Posterior vena cava (tissue), 2 donors: ENCODE measurements around the gene MDGA2. TPM values are rescaled to one million over a fixed set of nuclear protein-coding genes. Genes with fewer than 3 reads are reported as not detected.
"Not testable (repeated sequence)": the region's sequence is repeated elsewhere in the genome, so short reads cannot be mapped to it uniquely, and the experiment has no call there.

Experiments used
- DNase-seq: peaks from one replicate; pipeline ENCODE4 v3.0.0-alpha.2; 2020; ENCODE audit warnings: low spot score
- intact Hi-C, 2 donors: fragments of 100-400 bp; cut with DNase I; formaldehyde crosslinking; loops; one replicate each; pipeline versions ENCODE4 v1.14.1 to v1.14.2; 2022 to 2023
- total RNA-seq, 2 donors: library from RNA; stranded (reverse); fragmentation: NEBNext Ultra II Directional; extraction: Animal tissue kit (Norgen Biotek cat#: 25700); gene quantifications; one replicate each; pipeline ENCODE4 v1.2.1, GENCODE V29; 2021
- donor health status: DM: yes; HTN: yes; CAD: no.
- donor health status: DM: yes; HTN: yes; CAD: no.

MDGA2 gene
- total RNA-seq, 2 donors from 2014 or later = 0.37 to 0.52 TPM

DNA sequence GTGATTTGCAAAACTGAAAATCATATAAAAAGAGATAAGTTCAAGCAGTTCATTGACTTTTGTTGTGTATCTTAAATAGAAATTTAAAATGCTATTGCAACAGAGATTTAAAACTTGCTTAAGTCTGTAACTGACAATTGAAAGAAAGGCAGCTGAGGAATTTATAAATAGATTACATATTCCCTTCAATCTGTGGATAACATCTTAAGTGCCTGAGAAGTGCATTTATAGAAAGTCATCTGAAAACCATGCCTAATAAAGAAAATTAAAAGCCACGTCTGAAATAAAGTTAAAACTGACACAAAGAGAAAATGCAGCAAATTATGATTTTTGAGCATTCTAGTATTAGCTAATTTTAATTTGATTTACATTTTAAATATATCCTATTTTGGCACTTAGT is 479.8 kb downstream of the MDGA2 start:
- no peak for DNase-seq
- intact Hi-C loops = no loop called here

DNA sequence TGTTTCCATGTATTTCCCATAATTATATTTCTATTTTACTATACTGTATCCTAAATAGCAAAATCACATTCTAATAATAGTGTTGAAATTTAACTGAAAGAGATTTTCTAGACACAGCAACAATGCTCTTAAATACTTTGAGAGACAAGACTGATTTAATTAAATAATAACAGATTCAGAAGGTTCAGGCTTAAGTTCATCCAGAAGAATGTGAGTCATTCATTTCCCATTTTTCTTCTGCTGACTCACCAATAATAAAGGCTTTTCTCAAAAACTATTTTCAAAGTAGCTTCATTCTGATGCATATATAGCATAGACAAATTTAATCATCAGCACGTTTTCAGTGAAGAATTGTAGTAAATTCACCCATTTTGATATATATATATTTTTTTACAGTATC is 481.4 kb downstream of the MDGA2 start:
- intact Hi-C loops = no loop called here
- no peak for DNase-seq

DNA sequence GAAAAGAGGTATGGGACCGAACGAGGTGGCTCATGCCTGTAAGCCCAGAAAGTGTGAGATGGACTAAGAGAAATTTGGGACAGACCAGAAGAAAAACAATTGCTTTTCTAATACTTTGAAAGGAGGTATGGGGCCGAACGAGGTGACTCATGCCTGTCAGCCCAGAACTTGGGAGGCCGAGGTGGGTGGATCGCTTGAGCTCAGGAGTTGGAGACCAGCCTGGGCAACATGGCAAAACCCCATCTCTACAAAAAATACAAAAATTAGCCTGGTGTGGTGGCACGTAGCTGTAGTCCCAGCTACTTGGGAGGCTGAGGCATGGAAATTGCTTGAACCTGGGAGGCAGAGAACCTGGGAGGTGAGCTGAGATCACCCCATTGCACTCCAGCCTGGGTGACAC is 483.2 kb downstream of the MDGA2 start:
- DNase-seq, intact Hi-C loops: not testable (repeated sequence)

DNA sequence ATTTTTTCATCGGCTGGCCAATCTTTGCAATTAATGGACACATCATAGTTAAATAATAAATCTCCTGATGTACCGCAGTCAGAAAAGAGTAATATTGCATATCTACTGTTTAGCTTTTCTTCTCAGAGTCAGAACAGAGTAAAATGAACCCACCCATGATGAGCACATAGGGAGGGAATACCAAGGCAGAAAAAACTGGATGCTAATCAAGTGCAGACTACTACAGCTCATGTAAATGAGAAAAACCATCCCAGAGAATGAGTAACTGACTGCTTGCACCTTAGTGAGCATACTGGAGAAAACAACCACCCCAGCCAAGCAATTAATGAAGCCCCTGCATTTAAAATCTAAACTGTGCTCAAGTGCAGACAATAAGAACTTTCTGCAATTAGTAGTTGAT is 483.7 kb downstream of the MDGA2 start:
- DNase-seq = no peak
- intact Hi-C loops = no loop called here

DNA sequence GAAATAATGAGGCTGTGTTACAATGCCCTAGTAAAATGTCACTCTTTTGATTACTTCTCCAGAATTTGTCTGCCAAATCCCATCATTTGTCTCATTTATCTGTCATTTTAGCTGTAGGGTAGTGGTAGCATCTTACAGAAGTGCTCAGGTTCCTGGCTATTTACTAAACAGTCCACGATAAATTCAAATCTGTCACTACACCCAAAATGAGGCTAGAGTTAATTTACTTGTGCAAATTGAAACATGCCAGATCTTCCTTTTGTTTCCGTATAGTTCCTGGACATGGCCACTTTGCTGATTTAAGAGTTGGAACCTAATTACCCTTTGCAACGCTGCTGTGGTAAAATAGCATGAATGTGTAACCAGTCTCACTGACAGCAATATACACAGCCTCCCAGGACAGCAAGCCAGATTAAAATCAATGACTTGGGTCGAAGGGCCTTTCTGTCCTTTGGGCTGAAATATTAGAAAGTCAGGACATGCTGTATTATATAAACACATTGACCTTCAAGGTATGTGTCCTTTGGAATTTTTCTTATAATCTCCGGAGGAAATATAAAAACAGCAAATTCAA is 485.4 kb downstream of the MDGA2 start:
- DNase-seq = no peak
- intact Hi-C loops = loop anchor here in 1 of 2 donors (5.0 kb wide), 1 partner anchor 473 kb away; no protein-coding TSS in a partner anchor

DNA sequence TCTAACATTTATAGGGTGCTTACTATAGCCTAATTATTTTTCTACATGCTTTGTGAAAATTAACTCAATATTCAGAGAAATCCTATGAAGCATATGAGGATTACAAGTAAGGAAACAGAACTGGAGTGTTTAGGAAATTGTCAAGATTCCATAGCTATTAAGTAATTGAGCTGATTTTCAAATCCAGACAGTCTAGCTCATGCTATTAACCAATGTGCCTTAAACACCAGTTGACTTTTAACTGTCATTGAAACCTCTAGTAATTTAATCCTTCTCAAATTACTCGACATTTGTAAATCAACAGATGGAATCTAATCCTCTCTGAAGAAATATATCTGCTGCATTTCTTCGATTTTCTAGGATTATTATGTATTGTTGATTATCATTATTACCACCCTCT is 488.9 kb downstream of the MDGA2 start:
- intact Hi-C loops = loop anchor here in 1 of 2 donors (5.0 kb wide), 1 partner anchor 469 kb away; no protein-coding TSS in a partner anchor
- no peak for DNase-seq

DNA sequence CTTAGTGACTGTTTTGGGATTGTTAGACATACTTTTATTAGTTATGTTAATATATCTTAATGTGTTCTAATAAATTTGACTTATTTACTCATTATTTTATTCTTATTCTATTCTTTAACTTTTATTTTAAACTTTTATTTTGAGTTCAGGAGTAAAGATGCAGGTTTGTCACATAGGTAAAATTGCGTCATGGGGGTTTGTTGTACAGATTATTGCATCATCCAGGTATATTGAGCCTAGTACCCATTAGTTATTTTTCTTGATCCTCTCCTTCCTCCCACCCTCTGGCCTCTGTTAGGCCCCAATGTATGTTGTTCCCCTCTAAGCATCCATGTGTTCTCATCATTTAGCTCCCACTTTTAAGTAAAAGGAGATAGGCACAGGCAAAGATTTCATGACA is 495.5 kb downstream of the MDGA2 start:
- DNase-seq = no peak
- intact Hi-C loops = no loop called here

DNA sequence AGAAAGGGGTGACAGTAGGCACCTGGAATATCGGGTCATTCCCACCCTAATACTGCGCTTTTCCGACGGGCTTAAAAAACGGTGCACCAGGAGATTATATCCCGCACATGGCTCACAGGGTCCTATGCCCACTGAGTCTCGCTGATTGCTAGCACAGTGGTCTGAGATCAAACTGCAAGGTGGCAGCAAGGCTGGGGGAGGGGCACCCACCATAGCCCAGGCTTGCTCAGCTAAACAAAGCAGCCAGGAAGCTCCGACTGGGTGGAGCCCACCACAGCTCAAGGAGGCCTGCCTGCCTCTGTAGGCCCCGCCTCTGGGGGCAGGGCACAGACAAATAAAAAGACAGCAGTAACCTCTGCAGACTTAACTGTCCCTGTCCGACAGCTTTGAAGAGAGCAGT is 503.5 kb downstream of the MDGA2 start:
- DNase-seq, intact Hi-C loops: not testable (repeated sequence)

DNA sequence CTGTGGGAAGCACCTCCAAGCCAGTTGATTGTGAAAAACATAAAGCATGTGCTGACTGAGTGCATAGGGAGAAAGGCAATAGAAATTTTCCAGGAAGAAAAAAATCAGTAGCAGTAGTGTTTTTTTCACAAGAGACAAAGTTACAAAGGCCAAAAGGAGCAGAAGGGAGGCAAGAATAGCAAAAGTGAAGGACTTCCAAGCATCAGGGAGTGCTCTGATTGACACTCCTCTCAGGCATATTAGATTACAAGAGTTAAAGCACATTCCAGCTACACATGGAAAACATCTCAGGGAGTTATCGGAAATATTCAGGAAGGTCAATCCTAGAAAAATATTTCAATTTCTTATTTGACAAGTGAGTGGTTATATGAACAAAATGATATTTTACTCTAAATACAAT is 508.0 kb downstream of the MDGA2 start:
- DNase-seq = no peak
- intact Hi-C loops = no loop called here

DNA sequence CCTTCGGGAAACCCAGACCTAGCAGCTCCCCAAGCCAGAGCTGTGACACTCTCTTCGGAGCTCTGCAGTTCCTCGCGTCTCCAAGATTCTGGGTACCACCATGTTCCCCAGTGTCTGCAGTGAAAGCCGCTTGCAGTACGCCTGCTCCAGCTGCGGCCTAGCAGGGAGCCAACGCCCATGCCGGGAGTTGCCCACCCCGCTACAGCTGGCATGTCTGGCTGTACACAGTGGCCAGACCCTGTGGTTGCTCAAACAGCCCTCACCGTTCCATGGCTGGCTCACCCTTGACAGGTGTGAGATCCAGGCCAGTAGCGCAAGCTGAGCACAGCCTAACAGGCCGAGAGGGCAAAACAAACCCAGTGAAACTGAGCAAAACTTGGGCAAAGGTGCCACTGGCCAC is 520.0 kb downstream of the MDGA2 start:
- DNase-seq = no peak
- intact Hi-C loops = no loop called here

DNA sequence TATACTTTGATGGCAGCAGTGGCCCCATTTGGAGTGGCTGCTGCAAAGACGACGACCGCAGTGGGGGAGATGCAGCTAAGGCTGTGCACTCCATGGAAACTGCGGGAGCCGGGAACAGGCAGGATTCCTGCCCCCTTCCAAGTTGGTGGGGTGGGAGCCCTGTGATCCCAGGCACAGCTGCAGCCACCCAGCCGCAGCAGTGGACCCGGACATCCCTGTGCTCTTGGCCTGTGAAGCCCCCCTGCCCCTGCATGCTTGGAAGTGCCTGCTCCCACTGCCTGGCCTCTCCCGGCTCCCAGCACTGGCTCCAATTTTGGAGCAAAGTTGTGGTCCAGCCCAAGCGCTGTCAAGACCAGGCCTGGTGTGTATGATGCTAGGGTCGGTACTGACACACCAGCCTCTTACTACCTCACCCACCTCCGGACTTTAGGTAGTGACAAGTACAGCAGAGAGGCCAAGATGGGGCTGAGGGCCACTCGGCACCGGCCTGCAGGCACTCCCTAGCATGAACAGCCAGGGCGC is 521.1 kb downstream of the MDGA2 start:
- intact Hi-C loops = no loop called here

DNA sequence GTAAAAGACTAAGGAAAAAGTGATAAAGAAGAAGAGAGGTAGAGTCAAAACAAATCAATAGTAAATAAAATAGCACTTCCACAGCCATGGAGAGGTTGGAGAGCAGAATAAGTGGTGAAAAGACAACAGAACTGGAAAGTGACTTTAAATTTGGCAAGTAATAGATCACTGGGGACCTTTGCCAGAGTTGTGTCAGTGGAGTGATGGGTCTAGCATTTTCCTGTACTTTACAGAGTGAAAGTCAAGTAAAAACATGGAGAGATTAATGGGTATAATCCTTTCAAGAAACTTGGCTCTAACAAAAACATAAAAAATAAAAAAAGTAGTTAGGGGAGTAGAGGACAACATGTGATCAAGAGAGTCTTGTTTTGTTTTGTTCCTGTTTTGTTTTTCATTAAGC is 521.7 kb downstream of the MDGA2 start:
- intact Hi-C loops = no loop called here
- no peak for DNase-seq

More for the DNA sequence above, 521.1 kb downstream of the MDGA2 start:
- no peak for DNase-seq

DNA sequence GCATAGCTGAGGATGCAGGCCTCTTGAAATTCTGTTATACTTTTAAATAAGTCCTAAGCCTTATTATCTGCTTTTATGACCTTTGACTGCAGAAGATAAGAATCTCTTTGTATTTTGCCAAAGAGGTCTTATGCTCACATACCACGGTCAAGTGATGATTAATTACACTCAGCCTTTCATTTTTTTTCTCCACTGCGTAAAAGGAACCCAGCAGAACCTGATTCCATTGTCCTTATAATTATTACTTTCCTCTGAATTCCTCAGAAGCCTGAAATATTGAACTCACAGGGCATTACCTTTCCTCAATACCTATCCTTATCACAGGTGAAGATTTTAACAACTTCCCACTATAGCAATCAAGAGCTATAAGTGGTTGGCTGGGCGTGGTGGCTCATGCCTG is 525.1 kb downstream of the MDGA2 start:
- DNase-seq = no peak
- intact Hi-C loops = no loop called here

DNA sequence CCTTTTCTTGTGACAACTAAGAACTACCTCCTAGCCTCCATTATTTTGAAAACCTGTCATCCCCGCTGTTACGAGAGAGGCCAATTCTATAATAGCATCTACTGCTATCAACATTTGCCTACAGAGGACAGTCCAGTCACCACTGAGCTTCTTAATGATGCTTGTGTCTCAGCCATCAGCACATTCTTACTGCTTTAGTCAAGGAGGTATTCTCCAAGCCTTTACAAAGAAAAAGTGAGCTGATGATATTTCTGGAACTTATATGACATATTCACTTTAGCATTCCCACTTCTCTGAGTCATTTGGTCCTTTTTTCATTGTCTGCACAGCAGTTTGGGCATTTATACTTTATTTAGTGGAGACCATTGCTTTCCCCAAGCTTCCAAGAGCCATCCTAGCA is 526.1 kb downstream of the MDGA2 start:
- DNase-seq = no peak
- intact Hi-C loops = no loop called here

DNA sequence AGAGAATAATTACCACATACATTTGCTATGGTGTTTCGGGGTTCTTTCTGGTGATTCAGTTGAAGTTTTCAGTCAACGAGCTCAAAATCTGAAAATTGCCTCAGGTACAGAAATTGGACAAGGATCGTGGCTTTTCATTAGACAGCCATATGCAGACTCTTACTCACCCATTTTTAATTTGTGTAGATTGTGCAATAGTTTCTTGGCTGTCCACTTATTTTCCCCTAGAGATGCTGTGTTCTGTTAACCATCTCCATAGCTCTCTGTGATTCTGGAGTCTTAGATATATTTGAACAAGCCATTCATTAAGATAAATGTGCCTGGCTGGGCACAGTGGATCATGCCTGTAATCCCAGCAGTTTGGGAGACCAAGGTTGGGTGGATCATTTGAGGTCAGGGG is 526.7 kb downstream of the MDGA2 start:
- no peak for DNase-seq
- intact Hi-C loops = no loop called here

DNA sequence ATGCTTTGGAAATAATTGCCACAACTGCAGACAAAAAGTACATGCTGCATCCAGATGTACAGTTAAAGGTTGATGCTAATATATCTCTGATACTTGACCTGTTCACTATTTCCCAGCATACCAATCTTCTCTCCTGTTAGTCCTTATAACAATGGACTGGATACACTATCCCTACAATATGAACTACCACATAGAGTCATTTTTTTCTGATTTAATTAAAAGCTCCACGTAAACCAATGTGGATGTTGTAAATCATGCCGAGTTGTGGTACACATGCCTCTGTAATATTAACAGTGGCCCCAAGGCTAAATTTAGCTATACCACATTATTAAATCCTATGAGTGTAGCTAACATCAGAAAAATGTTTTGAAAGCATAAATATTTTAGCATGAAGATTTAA is 554.8 kb downstream of the MDGA2 start:
- intact Hi-C loops = no loop called here
- DNase-seq = no peak

DNA sequence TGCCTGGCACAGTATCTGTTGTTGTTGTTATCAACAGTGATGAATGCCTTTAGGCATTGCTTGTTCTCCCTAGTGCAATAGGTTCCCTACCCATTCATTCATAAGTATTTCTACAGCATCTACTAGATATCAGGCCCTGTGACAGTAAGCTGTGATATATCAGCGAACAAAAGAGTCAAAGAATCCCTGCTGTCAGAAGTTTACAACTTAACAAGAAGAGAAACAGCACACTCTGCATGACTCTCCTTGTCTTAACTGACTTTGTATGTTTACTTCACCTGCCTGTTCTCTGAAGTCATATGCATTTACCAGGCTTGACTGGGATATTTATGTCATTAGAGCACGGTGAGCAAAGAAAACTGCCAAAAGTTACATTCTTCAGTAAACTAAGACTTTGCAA is 571.6 kb downstream of the MDGA2 start:
- no peak for DNase-seq
- intact Hi-C loops = no loop called here

DNA sequence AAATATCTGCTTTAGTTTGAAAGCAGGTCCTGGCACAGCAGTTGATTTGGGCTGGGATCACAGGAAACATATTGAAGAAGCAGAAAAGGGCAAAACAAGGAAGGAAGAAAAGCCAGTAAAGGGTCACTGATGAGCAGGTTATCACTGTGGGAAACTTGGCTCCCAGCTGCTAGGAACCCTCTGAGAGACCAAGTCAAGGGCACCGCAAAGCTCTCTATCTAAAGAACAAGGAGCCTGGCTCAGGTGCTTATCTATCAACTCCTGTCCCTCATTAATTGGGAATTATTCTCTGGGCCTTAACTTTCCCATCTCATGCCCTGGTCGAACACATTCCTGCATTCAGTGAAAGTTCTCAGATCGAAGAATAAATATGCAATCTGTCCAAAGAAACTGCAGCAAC is 572.9 kb downstream of the MDGA2 start:
- no peak for DNase-seq
- intact Hi-C loops = no loop called here

DNA sequence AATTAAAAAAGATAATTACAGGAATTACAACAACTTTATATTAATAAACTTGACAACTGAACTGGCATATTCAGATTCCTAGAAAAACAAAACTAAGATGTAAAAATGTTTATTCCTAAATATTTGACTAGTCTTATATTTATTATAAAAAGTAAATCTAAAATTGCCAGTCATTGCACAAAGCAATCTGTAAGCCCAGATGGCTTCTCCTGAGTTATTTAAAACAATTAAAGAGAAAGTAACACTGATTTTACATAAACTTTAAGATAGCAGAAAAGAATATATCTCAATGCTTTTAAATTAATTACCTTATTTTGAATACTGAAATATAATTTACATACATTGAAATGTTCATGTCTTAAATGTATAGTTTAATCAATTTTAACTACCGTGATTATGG is 589.7 kb downstream of the MDGA2 start:
- intact Hi-C loops = no loop called here
- no peak for DNase-seq

DNA sequence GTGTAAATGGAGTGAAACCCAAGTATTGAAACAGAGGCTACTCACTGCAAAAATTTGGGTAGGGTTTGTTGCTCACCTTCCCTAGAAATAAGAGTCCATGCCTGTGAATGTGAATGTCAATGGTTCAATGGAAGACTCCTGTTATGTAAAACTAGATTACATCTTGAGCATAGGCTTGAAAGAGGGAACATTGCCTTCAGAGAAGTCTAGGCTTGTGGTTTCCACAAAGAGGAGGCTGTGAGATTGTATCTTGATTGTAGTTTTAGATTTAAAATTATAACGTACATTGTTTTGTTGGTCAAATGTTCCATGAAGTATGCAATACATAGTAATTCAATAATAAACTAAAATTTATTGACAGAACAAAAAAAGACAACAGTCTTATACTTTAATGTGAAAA is 610.1 kb downstream of the MDGA2 start:
- intact Hi-C loops = no loop called here
- no peak for DNase-seq

DNA sequence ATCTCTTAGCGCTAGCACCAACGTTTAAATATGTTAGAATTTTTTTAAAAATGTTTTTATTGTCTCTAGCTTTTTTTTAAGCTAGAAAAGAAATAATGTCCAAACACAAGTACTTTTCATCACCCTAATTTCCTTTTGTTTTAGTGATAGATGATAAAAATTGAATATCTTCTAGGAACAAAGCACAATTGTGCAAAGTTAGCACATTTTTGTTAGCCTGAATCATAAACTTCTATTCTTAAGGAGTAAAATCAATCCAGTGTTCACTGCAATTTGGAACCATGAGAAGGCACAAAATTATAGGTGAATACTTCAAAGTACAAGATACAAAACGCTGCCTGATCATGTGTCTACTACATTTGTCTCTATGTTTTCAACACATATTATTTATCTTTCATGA is 615.4 kb downstream of the MDGA2 start:
- intact Hi-C loops = no loop called here
- no peak for DNase-seq

DNA sequence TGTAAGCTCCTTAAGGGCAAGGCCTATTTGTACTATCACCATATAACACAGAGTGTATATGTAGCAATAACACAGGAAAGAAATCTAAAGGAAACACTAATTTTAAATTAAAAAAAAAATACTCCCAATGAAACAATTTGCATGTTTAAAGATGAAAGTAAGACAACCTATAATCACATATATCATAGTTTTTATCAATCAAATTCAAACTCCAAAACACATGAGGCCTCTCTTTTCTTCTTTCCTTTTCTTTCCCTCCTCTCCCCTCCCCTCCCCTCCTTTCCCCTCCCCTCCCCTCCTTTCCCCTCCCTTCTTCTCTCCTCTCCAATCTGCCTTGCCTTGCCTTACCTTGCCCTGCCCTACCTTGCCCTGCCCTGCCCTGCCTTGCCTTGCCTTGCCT is 618.0 kb downstream of the MDGA2 start:
- no peak for DNase-seq
- intact Hi-C loops = no loop called here
